ENCODE results near the gene AVEN.

GRCh38 chr15:34011481-34011880, 27.5 kb downstream of the AVEN start:
- TF ChIP-seq TBP (optimal IDR thresholded peaks at IDR 0.05; ENCODE audit: low read depth, low read length) (no peak), POLR2A (conservative IDR thresholded peaks at IDR 0.05) (no peak), RNF219 (CRISPR knock-in tag; IDR thresholded peaks at IDR 0.05) (no peak), THRB (CRISPR knock-in tag; conservative IDR thresholded peaks at IDR 0.05) (no peak), CTCF (IDR thresholded peaks at IDR 0.05 in 2 of 3, conservative IDR thresholded peaks at IDR 0.05 in 1 of 3; ENCODE audit: insufficient read depth in 2 of 3, low read depth in 1 of 3, low read length in 3 of 3) (no peak)
